Measurements from ENCODE around the gene GRIFIN.

Gene GRIFIN

GRCh38 chr7:2512179-2512661 lies 36.0 kb upstream of the GRIFIN start:
- DNase-seq = no peak

DNA sequence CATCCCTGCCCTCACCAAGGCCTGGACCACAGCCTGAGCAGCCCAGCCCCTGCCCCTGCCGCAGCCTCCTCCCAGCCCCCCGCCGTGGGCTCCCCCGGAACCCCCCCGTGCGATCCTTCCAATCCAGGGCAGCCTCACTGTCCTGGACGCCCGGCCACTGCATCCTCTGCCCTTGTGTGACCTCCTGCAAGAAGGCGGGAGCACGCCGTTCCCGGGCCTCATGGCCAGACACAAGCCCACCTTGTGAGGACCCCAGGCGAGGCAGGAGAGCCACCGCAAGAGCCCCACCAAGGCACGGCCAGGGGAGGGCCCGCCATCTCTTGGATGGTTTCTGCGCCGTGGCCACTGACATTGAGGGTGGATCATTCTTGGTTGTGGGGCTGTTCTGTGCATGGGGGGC lies 35.6 kb upstream of the GRIFIN start:
- DNase-seq = no peak

GRCh38 chr7:2510909-2511768 lies 34.9 kb upstream of the GRIFIN start:
- peak; percentile 52 for DNase-seq

DNA sequence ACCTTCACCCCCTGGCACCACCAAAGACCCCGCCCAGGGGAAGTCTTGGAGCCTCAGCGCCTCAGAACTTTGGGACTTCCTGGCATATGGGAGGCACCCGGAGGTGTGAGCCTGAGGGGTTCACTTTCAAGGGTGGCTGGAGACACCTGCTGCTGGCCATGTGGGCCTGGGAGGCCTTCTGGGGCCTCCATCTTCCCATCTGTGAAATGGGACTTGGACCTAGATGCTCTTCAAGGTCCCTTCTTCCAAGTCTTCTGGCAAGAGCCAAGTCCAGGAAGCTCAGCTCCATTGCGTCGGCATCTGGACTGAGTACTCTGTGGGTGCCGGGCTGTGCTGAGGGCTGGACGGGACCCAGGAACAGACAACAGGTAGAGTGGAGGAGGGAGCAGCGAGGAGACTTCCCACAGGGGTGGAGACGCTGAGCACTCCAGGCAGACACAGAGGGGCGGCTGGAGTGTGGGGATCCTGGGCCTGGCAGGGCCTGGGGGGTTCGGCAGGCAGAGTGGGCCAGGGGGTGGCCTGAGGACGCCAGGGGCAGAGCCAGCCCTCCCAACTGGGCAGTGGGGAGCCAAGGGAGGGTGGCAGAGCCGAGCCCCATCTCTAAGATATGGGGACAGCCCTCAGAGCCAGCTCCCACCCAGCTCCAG lies 34.1 kb upstream of the GRIFIN start:
- DNase-seq = no peak

DNA sequence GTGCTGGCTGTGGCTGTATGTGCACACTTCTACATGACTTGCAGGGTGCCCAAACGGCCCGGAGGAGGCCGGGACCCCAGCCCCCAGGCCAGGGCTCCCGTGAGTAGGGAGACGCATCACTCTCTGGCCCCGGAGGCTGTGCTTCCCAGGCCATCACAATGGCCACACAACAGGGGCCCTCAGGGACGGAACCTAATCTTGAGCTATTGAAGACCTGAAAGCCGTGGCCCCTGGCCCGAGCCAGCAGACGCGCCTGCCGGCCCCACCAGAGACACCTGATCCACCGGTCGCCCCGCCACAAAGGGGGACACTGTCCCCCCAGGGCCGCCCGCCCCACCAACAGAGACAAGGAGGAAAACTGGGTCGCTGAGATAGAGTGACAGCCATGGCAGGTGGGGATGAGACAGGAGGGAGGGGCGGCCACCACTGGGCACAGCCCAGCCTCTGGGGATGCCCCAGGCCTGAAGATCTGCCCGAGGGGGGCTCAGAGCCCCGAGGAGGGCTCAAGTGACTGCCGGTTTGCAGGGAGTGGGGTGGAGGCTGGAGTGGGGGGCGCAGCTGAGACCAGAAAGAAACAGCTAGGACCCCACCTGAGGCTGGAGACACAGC lies 33.2 kb upstream of the GRIFIN start:
- DNase-seq = no peak

- DNase-seq = peak; percentile 67
These were observed 32.4 kb upstream of the GRIFIN start for GRCh38 chr7:2508327-2509215.

GRCh38 chr7:2507917-2508306 lies 31.7 kb upstream of the GRIFIN start:
- no peak for DNase-seq

GRCh38 chr7:2507208-2507916 lies 31.2 kb upstream of the GRIFIN start:
- no peak for DNase-seq

- no peak for DNase-seq
These were observed 29.2 kb upstream of the GRIFIN start for GRCh38 chr7:2505401-2505800.

GRCh38 chr7:2504889-2505375 lies 28.7 kb upstream of the GRIFIN start:
- no peak for DNase-seq

DNA sequence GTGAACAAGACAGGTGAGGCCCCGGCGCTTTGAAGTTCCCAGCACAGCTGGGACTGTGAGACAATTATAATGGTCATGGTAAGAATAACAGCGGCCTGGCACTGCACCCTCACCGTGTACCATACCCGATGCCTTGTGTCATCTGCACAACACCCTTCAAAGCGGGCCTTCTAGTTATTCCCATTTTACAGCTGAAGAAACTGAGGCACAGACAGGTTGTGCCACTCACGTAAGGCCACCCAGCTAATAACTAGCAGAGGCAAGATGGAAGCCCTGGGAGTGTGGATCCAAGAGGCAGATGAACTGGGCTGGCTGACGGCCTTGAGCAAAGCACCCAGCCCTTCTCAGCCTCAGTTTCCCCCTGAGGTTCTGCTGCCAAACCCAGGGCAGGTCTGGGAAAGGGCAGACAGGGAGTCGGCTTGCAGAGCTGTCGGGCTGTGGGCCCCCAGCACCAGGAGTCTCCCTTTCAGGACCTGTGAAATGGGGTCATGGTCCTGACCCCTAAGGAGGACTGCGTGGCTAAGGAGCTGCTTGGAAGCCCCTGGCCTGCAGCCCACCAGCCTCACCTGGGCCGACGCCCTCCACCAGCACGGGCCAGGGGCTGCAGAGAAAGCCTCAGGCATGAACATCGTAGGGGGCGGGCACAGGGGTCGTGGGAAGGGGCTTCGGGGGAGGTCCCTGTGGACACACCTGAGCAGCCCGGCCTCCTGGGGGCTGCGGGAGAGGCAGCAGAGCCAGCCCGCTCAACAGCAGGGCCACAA lies 28.1 kb upstream of the GRIFIN start:
- DNase-seq = no peak

DNA sequence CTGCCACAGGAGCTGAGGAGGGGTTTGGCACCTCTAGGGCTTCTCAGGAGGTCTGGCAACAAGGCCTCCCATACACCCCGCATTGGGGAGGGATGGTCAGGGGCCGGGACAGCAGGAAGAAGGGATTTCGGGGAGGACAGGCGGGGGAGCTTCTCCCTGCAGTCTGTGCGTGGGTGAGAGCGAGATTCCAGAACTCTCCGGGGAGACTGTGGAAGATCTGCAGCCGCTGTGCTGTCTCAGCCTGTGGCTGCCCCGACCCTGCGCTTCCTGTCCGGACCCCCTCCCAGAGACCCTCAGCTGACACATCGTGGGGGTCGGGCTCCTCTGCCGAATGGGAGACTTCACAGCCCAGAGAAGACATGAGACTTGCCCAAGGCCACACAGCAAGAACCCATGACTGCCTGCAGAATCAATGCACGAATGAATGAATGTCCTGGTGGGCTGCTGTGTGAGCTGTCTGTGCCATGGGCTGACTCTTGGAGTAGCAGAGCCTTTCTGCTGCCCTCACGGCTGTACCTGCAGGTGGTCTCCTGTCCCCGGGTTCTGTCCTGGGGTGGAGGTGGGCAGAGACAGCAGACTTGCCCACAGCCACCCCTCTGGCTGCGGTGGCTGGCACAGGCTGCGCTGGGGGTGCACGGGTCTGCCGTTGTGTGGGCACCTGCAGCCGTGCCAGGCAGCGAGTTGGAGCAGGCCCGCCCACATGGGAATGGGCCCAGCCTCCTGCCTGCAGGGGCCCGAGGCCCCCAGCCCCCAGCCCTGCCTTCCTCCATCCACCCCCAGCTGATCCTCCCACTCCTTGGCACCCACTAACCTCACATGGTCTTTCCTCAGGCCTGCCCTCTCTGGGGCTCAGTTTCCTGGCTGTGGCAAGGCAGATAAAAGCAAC lies 27.1 kb upstream of the GRIFIN start:
- no peak for DNase-seq

- DNase-seq = no peak
These were observed 26.4 kb upstream of the GRIFIN start for GRCh38 chr7:2502647-2502966.

DNA sequence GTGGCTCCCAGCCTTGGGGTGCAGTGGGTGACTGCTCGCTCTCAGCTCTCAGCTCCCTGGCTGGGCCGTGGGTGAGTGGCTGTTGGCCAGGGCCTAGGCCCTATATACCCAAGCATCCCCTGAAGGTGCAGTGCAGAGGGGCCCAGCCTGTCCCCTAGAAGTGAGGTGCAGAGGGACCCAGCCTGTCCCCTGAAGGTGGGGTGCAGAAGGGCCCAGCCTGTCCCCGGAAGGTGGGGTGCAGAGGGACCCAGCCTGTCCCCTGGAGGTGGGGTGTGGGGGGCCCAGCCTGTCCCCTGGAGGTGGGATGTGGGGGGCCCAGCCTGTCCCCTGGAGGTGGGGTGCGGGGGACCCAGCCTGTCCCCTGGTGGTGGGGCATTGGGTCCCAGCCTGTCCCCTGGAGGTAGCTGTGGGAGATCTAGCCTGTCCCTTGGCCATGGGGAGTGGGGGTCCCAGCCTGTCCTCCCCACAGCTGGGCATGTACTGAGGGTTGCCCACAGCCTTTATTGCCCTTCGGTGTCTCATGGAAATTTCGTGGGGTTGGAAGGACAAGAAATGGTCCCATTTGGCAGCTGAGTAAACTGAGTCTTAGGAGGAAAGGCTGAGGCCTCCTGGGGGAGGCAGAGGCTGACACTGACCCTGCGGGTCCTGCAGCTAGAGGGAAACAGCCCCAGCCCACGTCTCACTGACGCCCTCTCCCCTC lies 25.9 kb upstream of the GRIFIN start:
- DNase-seq = no peak

GRCh38 chr7:2500701-2501100 lies 24.5 kb upstream of the GRIFIN start:
- DNase-seq = no peak

DNA sequence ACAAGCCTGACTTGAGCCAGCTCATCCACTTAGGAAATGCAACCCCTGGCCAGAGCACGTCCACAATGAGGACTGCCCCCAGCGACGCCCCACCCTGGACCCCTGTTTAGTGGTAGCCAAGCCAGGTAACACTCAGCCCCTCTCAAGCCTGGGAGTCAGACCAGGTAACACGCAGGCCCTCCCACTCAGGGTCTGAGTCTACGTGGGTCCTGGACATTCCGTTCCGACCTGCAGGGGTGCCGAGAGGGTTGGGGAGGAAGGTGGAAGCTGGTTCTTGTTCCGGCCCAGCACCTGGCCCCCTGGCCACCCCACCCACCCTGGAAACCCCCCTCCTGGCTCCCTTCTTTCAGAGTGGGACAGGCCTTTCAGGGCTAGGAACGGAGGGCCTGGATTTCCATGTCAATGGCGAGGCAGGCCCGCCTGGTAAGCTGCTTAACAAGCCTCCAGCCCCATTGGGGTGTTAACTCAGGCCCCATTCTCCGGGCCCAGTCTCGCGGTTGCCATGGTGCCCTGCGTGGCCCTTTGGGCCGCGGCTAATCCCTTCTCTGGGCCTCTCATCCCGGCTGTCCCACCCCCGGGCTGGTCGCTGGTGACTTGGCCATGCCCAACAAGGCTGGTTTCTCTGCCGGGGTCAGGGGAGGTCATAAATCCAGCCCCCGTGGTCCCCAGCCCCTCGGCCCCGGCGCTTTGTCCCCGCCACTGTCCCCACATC lies 23.7 kb upstream of the GRIFIN start:
- DNase-seq = no peak

DNA sequence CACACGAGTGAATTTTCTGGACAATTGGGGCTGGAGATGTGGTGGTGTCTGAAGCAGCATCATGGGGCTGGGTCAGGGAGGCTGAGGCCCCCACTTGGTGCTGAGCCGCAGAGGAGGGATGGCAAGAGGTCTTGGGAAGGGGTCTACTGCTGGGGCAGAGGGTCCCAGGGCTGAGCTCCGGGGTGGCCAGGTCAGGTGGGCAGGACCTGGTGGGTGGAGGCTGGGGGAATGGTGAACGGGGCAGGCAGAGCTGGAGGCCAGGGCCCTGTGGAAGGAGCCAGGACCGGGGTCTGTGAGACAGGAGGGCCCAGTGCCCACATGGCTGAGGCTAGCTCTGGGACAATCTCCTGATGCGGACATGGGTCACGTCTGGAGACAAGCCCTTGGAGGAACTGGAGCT lies 23.0 kb upstream of the GRIFIN start:
- DNase-seq = no peak

DNA sequence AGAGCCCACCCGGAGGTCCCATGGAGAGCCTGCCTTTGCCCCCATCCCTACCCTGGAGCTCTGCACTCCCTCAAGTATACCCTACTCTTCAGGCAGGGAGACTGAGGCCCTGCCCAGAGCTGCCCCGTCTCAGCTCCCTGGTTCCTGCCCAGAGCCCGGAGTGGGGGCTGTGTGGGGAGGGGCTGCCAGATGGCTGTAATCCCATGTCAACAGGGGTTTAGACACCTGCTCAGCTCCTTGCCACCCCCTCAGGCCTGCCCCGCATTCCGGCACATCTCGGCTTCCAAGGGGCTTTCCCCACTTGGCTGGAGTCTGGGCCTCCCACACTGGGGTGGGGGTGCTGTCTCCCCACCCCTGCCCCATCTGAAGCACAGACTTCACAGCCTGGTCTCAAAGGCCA lies 22.5 kb upstream of the GRIFIN start:
- no peak for DNase-seq
